ENCODE data around the gene OCA2. TPM values are rescaled to one million over a fixed set of nuclear protein-coding genes. Genes with fewer than 3 reads are reported as not detected.
"Not testable (repeated sequence)": the region's sequence is repeated elsewhere in the genome, so short reads cannot be mapped to it uniquely, and the experiment has no call there.

Gene OCA2
- total and polyA plus RNA-seq, 2 of the 13 experiments (the other 11 are each of a cell fraction or from before 2014, with no cell fraction given) = 0.02 to 0.05 TPM

DNA sequence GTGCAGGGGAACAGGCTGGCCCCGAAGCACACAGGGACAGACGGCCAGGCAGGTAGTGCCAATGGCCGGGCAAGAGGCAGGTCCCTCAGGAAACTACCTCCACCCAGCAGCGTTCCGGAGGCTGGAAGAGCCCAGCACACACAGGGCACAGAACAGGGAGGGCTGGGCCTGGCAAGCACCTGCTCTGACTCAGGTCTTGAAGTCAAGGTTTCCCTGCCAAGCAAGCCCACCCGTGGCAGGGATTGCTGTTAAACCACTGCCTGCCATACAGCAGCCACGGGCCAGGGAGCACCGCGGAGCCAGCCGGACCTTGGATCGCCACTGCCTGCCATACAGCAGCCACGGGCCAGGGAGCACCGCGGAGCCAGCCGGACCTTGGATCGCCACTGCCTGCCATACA lies 22.5 kb upstream of the OCA2 start:
- H3K27ac ChIP-seq (ENCODE audit: extremely low read length, insufficient read depth, low read length); in situ Hi-C loops (cut with HindIII; ENCODE audit: extremely low pct_ligation_motif_present, low pct_unique_long_range_greater_than_20kb); BruUV-seq (replicated peaks); H3K9me3 ChIP-seq (ENCODE audit: low read length); H4K20me1 ChIP-seq (ENCODE audit: insufficient read depth, low read length); FAIRE-seq; H2AFZ ChIP-seq (ENCODE audit: low read length); H3K4me1 ChIP-seq (ENCODE audit: insufficient read depth, low read length); CTCF ChIA-PET (ENCODE audit: low intra/inter-chr PET ratio, low total read pairs); H3K4me3 ChIP-seq (replicated peaks in 1 of 3; ENCODE audit: insufficient read depth in 1 of 3, low read depth in 2 of 3, low read length in 3 of 3); H3K9ac ChIP-seq (ENCODE audit: insufficient read depth, low read depth, low read length); POLR2A ChIA-PET; ATAC-seq; intact Hi-C loops (cut with micrococcal nuclease; ENCODE audit: unreplicated experiment); H3K4me2 ChIP-seq (ENCODE audit: low read depth, low read length); H3K79me2 ChIP-seq (ENCODE audit: insufficient read depth, low read length); DNase-seq (ENCODE audit: low spot score); H3K27me3 ChIP-seq (ENCODE audit: control insufficient read depth in 1 of 2, insufficient read depth in 2 of 2, low read length in 2 of 2): not testable (repeated sequence)
- TF ChIP-seq ZNF263 (CRISPR knock-in tag; IDR thresholded peaks at IDR 0.05) = peak; percentile 59; the same call in 1 of the 2 replicates
- H3K36me3 ChIP-seq (replicated peaks in 1 of 2; ENCODE audit: control insufficient read depth in 1 of 2, insufficient read depth in 2 of 2, low read length in 2 of 2) = peaks cover 10 to 56% of the 10 kb centered on the region in 2 experiments; a peak in 4 of 5 replicates
- WGBS (ENCODE audit: low lambda C conversion rate) = no CpG with 5 or more reads among the region's 16 CpGs

GRCh38 chr15:28120359-28120640 lies 21.2 kb upstream of the OCA2 start:
- no peaks in the 10 kb centered on the region for H3K9me3 ChIP-seq (ENCODE audit: low read length)
- no peak for DNase-seq (ENCODE audit: low spot score)
- TF ChIP-seq RFX3 (CRISPR knock-in tag; IDR thresholded peaks at IDR 0.05) (no peak), EZH2 (conservative IDR thresholded peaks at IDR 0.05; ENCODE audit: low read depth, low read length) (no peak), ZNF782 (CRISPR knock-in tag; IDR thresholded peaks at IDR 0.05; ENCODE audit: borderline replicate concordance) (no peak)
- H4K20me1 ChIP-seq (ENCODE audit: insufficient read depth, low read length) = no peaks in the 10 kb centered on the region
- no peaks in the 10 kb centered on the region for H3K79me2 ChIP-seq (ENCODE audit: insufficient read depth, low read length)
- peaks cover 11 to 64% of the 10 kb centered on the region in 2 experiments; a peak in 4 of 5 replicates for H3K36me3 ChIP-seq (replicated peaks in 1 of 2; ENCODE audit: control insufficient read depth in 1 of 2, insufficient read depth in 2 of 2, low read length in 2 of 2)
- no peak overlapping the region for H2AFZ ChIP-seq (ENCODE audit: low read length)
- no TSS peak for BruUV-seq (replicated peaks)
- no peaks in the 10 kb centered on the region for H3K27me3 ChIP-seq (ENCODE audit: control insufficient read depth in 1 of 2, insufficient read depth in 2 of 2, low read length in 2 of 2)
- intact Hi-C loops (cut with micrococcal nuclease; ENCODE audit: unreplicated experiment) = no loop called here
- 94% methylated on average over 4 of the region's 4 CpGs for WGBS (ENCODE audit: low lambda C conversion rate)
- no peaks in the 10 kb centered on the region for H3K4me1 ChIP-seq (ENCODE audit: insufficient read depth, low read length)
- no peak overlapping the region for H3K27ac ChIP-seq (ENCODE audit: extremely low read length, insufficient read depth, low read length)
- FAIRE-seq = no peak
- no peak overlapping the region for H3K9ac ChIP-seq (ENCODE audit: insufficient read depth, low read depth, low read length)
- CTCF ChIA-PET (ENCODE audit: low intra/inter-chr PET ratio, low total read pairs) = no interaction called here
- H3K4me3 ChIP-seq (replicated peaks in 1 of 3; ENCODE audit: insufficient read depth in 1 of 3, low read depth in 2 of 3, low read length in 3 of 3) = no peak overlapping the region
- POLR2A ChIA-PET = no interaction called here
- H3K4me2 ChIP-seq (ENCODE audit: low read depth, low read length) = no peak overlapping the region
- in situ Hi-C loops (cut with HindIII; ENCODE audit: extremely low pct_ligation_motif_present, low pct_unique_long_range_greater_than_20kb) = no loop called here
- no peak for ATAC-seq

Measured in HepG2 (cell line).